ENCODE data around the gene MRPS21. TPM values are rescaled to one million over a fixed set of nuclear protein-coding genes. Genes with fewer than 3 reads are reported as not detected.
A peak's percentile ranks its signal among the peaks of the same experiment; 100 is the strongest.

The MRPS21 gene
- total RNA-seq, 4 donors from 2014 or later = 27.8 to 46.3 (median 31.5) TPM

GRCh38 chr1:150262388-150263320 is 31.0 kb upstream of the MRPS21 start:
- H3K4me3 ChIP-seq = no peak overlapping the region
- H3K27me3 ChIP-seq = no peaks in the 10 kb centered on the region
- TF ChIP-seq POLR2A (IDR thresholded peaks at IDR 0.05) = no peak
- no peak for TF ChIP-seq CTCF (IDR thresholded peaks at IDR 0.05 in 4 of 5, conservative IDR thresholded peaks at IDR 0.05 in 1 of 5)
- peaks cover 2 to 32% of the 10 kb centered on the region in 2 donors for H3K36me3 ChIP-seq
- in situ Hi-C loops (cut with MboI; ENCODE audit: low sequenced_read_pairs in 4 of 4) = no loop called here
- peaks cover 21 to 37% of the 10 kb centered on the region in 2 donors for H3K4me1 ChIP-seq
- H3K9me3 ChIP-seq = no peaks in the 10 kb centered on the region
- intact Hi-C loops (cut with DNase I; ENCODE audit: low total_unique reads) = no loop called here
- no peak for ATAC-seq
- peak overlapping the region in 1 of 4 donors; percentile 76 for H3K27ac ChIP-seq
- DNase-seq = no peak

GRCh38 chr1:150263549-150263948 is 30.1 kb upstream of the MRPS21 start:
- no peak for TF ChIP-seq POLR2A (IDR thresholded peaks at IDR 0.05)
- no peak for TF ChIP-seq CTCF (IDR thresholded peaks at IDR 0.05 in 4 of 5, conservative IDR thresholded peaks at IDR 0.05 in 1 of 5)
- DNase-seq (no peak), ATAC-seq (no peak)
- Histone ChIP-seq H3K9me3 (no peaks in the 10 kb centered on the region), H3K4me1 (peaks cover 23 to 32% of the 10 kb centered on the region in 2 donors), H3K4me3 (no peak overlapping the region), H3K36me3 (peaks cover 2 to 32% of the 10 kb centered on the region in 2 donors), H3K27ac (peak overlapping the region in 1 of 4 donors; percentile 12), H3K27me3 (no peaks in the 10 kb centered on the region)
- in situ Hi-C loops (cut with MboI; ENCODE audit: low sequenced_read_pairs in 4 of 4) (no loop called here), intact Hi-C loops (cut with DNase I; ENCODE audit: low total_unique reads) (no loop called here)

- no peak for TF ChIP-seq CTCF (IDR thresholded peaks at IDR 0.05 in 4 of 5, conservative IDR thresholded peaks at IDR 0.05 in 1 of 5)
- TF ChIP-seq POLR2A (IDR thresholded peaks at IDR 0.05) = no peak
- intact Hi-C loops (cut with DNase I; ENCODE audit: low total_unique reads) (loop anchor here (1.0 kb wide), 1 partner anchor 14 kb away; the partner anchor contains the start of gene CIART), in situ Hi-C loops (cut with MboI; ENCODE audit: low sequenced_read_pairs in 4 of 4) (no loop called here)
- ATAC-seq (no peak), DNase-seq (no peak)
- Histone ChIP-seq H3K4me3 (peak overlapping the region; percentile 69 to 99 (median 94)), H3K27ac (peak overlapping the region; percentile 94 to 99 (median 98)), H3K27me3 (no peaks in the 10 kb centered on the region), H3K36me3 (peaks cover 2 to 32% of the 10 kb centered on the region in 2 donors), H3K4me1 (peaks cover 10 to 31% of the 10 kb centered on the region in 2 donors), H3K9me3 (no peaks in the 10 kb centered on the region)
These were observed 25.8 kb upstream of the MRPS21 start for GRCh38 chr1:150267896-150268295.

- peak overlapping the region; percentile 69 to 99 (median 94) for H3K4me3 ChIP-seq
- H3K27me3 ChIP-seq = no peaks in the 10 kb centered on the region
- peaks cover 2 to 32% of the 10 kb centered on the region in 2 donors for H3K36me3 ChIP-seq
- no peaks in the 10 kb centered on the region for H3K9me3 ChIP-seq
- peak; percentile 59 to 66 for ATAC-seq
- TF ChIP-seq CTCF (IDR thresholded peaks at IDR 0.05 in 4 of 5, conservative IDR thresholded peaks at IDR 0.05 in 1 of 5) (no peak), POLR2A (IDR thresholded peaks at IDR 0.05) (no peak)
- peak overlapping the region; percentile 94 to 99 (median 98) for H3K27ac ChIP-seq
- intact Hi-C loops (cut with DNase I; ENCODE audit: low total_unique reads) = loop anchor here (1.0 kb wide), 1 partner anchor 14 kb away; the partner anchor contains the start of gene CIART
- H3K4me1 ChIP-seq = peaks cover 10 to 35% of the 10 kb centered on the region in 2 donors
- in situ Hi-C loops (cut with MboI; ENCODE audit: low sequenced_read_pairs in 4 of 4) = no loop called here
- DNase-seq = peak; percentile 64 to 65
These were observed 25.3 kb upstream of the MRPS21 start for GRCh38 chr1:150268340-150268704.

Measured in gastrocnemius medialis (tissue), 4 donors.